Gastrocnemius medialis (tissue), 4 donors: ENCODE results near the gene SMO.

Experiments
- POLR2A ChIP-seq, 2 donors: fragments of 450-650 bp; IDR thresholded peaks; one replicate each; pipeline ENCODE4 v1.6.1; 2017; ENCODE audit warnings: antibody characterized with exemption in 2 of 2, mild to moderate bottlenecking in 2 of 2, moderate library complexity in 2 of 2
- TF ChIP-seq, protein P1 (sequence below), 5 experiments: fragments of 450-650 bp in 3 of 5; fragments of 200-600 bp in 2 of 5; sonication (generic) in 2 of 5; IDR thresholded peaks in 4 of 5; conservative IDR thresholded peaks in 1 of 5; 1 replicate in 4 of 5; 2 replicates in 1 of 5; pipeline ENCODE4 v1.5.1; 2016 to 2019; ENCODE audit warnings: antibody characterized with exemption in 5 of 5, mild to moderate bottlenecking in 3 of 5, moderate library complexity in 3 of 5

DNA sequence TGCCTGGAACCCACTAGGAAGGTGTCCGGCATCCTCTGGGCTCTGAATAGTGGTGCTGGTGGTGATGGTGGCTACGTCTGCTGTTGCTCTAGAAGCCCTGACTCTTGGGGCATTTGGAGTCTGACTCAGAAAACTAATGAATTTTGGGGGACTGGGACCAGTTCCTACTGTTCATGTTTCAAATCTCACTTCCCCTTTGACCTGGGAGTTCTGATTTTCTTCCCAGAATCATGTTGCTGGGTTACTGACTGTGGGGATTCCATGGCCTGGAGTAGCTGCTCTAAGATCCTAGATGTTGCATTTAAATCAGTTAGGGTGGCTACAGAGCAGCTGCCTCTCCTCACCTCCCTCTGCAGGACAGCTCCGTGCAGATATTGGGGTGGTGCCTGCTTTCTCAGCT lies 40.7 kb upstream of the SMO start:
- TF ChIP-seq, protein P1, sequence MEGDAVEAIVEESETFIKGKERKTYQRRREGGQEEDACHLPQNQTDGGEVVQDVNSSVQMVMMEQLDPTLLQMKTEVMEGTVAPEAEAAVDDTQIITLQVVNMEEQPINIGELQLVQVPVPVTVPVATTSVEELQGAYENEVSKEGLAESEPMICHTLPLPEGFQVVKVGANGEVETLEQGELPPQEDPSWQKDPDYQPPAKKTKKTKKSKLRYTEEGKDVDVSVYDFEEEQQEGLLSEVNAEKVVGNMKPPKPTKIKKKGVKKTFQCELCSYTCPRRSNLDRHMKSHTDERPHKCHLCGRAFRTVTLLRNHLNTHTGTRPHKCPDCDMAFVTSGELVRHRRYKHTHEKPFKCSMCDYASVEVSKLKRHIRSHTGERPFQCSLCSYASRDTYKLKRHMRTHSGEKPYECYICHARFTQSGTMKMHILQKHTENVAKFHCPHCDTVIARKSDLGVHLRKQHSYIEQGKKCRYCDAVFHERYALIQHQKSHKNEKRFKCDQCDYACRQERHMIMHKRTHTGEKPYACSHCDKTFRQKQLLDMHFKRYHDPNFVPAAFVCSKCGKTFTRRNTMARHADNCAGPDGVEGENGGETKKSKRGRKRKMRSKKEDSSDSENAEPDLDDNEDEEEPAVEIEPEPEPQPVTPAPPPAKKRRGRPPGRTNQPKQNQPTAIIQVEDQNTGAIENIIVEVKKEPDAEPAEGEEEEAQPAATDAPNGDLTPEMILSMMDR (IDR thresholded peaks at IDR 0.05 in 4 of 5, conservative IDR thresholded peaks at IDR 0.05 in 1 of 5): no peak
- TF ChIP-seq POLR2A (IDR thresholded peaks at IDR 0.05): no peak
